GM23338 (cell line): ENCODE measurements around the gene KLK5. TPM values are rescaled to one million over a fixed set of nuclear protein-coding genes. Genes with fewer than 3 reads are reported as not detected.

Source experiments
- ATAC-seq: fragments of 200-7000 bp; cut with Tn5 transposase; 3 replicates; pipeline ENCODE4 v1.9.1; 2020
- DNase-seq: peaks from one replicate; pipeline ENCODE4 v3.0.0-alpha.2; 2015; ENCODE audit warnings: low spot score
- H2AFZ ChIP-seq: fragments of 200-600 bp; sonication (generic); 2 replicates; pipeline ENCODE4 v1.8.0; 2016; ENCODE audit warnings: antibody characterized with exemption, mild to moderate bottlenecking, moderate library complexity
- H3F3A ChIP-seq: fragments of 200-600 bp; sonication (generic); replicated peaks from 2 replicates; pipeline ENCODE4 v1.8.0; 2017; ENCODE audit warnings: antibody characterized with exemption, mixed run types, low read depth
- H3K27ac ChIP-seq: fragments of 200-600 bp; sonication (generic); 2 replicates; pipeline ENCODE4 v1.6.1; 2016; ENCODE audit warnings: low read depth
- H3K27me3 ChIP-seq: fragments of 200-600 bp; sonication (generic); 2 replicates; pipeline ENCODE4 v1.8.0; 2016; ENCODE audit warnings: mild to moderate bottlenecking, mixed run types, moderate library complexity; ENCODE audit not compliant: insufficient read depth
- H3K36me3 ChIP-seq: fragments of 200-600 bp; sonication (generic); 2 replicates; pipeline ENCODE4 v1.8.0; 2016; ENCODE audit warnings: mild to moderate bottlenecking; ENCODE audit not compliant: insufficient read depth
- H3K4me1 ChIP-seq: fragments of 200-600 bp; sonication (generic); 2 replicates; pipeline ENCODE4 v1.8.0; 2016; ENCODE audit warnings: mild to moderate bottlenecking, moderate library complexity; ENCODE audit not compliant: insufficient read depth
- H3K4me2 ChIP-seq: fragments of 200-600 bp; sonication (generic); 2 replicates; pipeline ENCODE4 v1.7.1; 2017; ENCODE audit warnings: mixed run types
- H3K4me3 ChIP-seq: fragments of 200-600 bp; sonication (generic); 2 replicates; pipeline ENCODE4 v1.6.1; 2016; ENCODE audit warnings: mixed run types
- H3K79me2 ChIP-seq: fragments of 200-600 bp; sonication (generic); replicated peaks from 2 replicates; pipeline ENCODE4 v1.8.0; 2017; ENCODE audit warnings: mild to moderate bottlenecking; ENCODE audit not compliant: insufficient read depth
- H3K9me2 ChIP-seq: fragments of 200-600 bp; sonication (generic); 2 replicates; pipeline ENCODE4 v1.8.0; 2017; ENCODE audit not compliant: insufficient read depth
- H4K20me1 ChIP-seq: fragments of 200-600 bp; sonication (generic); replicated peaks from 2 replicates; pipeline ENCODE4 v1.8.0; 2017; ENCODE audit warnings: mild to moderate bottlenecking; ENCODE audit not compliant: insufficient read depth
- H3K27ac Mint-ChIP-seq: 2 replicates; pipeline ENCODE4 v1.8.0; 2020; ENCODE audit warnings: inconsistent platforms, mild to moderate bottlenecking, moderate library complexity, mixed read lengths
- H3K27me3 Mint-ChIP-seq: 3 replicates; pipeline ENCODE4 v1.8.0; 2022; ENCODE audit warnings: low read depth, mild to moderate bottlenecking, moderate library complexity, mixed read lengths, inconsistent platforms; ENCODE audit not compliant: insufficient read depth, poor library complexity
- H3K36me3 Mint-ChIP-seq: 3 replicates; pipeline ENCODE4 v1.8.0; 2021; ENCODE audit warnings: low read depth, mild to moderate bottlenecking, inconsistent platforms, moderate library complexity, mixed read lengths
- H3K4me1 Mint-ChIP-seq: 3 replicates; pipeline ENCODE4 v1.8.0; 2020; ENCODE audit warnings: mild to moderate bottlenecking, inconsistent platforms, mixed read lengths
- H3K4me3 Mint-ChIP-seq: 3 replicates; pipeline ENCODE4 v1.8.0; 2021; ENCODE audit warnings: moderate library complexity, mild to moderate bottlenecking, inconsistent platforms, mixed read lengths
- H3K9me3 Mint-ChIP-seq: 3 replicates; pipeline ENCODE4 v1.8.0; 2020; ENCODE audit warnings: moderate library complexity, mild to moderate bottlenecking, inconsistent platforms, mixed read lengths
- ZNF331 ChIP-seq: fragments of 250-450 bp; sonication (Bioruptor Pico); IDR thresholded peaks from 2 replicates; pipeline ENCODE4 v1.5.0; 2020; ENCODE audit warnings: low read depth, mild to moderate bottlenecking, moderate library complexity
- polyA plus RNA-seq: library from polyadenylated mRNA; unstranded; fragments of >200 nt; fragmentation: Nextera tagmentation; extraction: Ambion mirVana; gene quantifications from 2 replicates; pipeline ENCODE4 v1.2.1, GENCODE V29; 2016
- total RNA-seq: library from RNA; depleted of rRNA; stranded (reverse); fragments of >200 nt; shearing (Covaris generic); gene quantifications from 2 replicates; pipeline ENCODE4 v1.2.3, GENCODE V29; 2014
- TF ChIP-seq, protein P1 (sequence below): IDR thresholded peaks from one replicate; pipeline ENCODE4 v1.6.1; 2018; ENCODE audit warnings: antibody characterized with exemption; ENCODE audit not compliant: unreplicated experiment
- TF ChIP-seq, protein P2 (sequence below), 2 experiments: fragments of 200-600 bp in 1 of 2; sonication (generic) in 1 of 2; conservative IDR thresholded peaks; 2 replicates each; pipeline versions ENCODE4 v1.5.1 to v1.6.1; 2016 to 2017; ENCODE audit warnings: antibody characterized with exemption in 2 of 2, low read depth in 2 of 2, mild to moderate bottlenecking in 2 of 2, moderate library complexity in 1 of 2

KLK5 gene
- total and polyA plus RNA-seq, 2 experiments from 2014 or later: 0.66 TPM; not detected in 1

DNA sequence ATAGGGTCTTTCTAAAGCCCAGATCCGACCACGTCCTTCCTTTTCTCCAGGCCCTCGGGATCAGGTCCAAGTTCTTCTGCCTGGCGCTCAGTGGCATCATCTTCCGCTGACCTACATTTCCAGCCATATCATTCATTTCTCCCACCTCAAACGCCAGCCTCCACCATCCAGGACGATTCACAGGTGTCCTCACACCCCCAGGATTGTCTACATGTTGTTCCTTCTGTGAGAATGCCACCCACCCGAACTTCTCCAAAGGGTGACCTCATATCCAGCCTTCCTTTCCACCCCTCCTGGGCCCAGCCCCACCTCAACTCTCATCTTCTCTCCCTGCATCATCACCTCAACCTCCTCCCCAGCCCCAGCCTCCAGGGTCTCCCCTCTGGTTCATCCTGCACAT is 4.7 kb upstream of the KLK5 start:
- peaks cover under 1% of the 10 kb centered on the region; the same call in 1 of the 2 replicates for H3K9me2 ChIP-seq
- Mint-ChIP-seq H3K4me3 (no peak overlapping the region), H3K36me3 (peaks cover 7% of the 10 kb centered on the region; the same call in 2 of the 3 replicates), H3K9me3 (peaks cover 35% of the 10 kb centered on the region), H3K27ac (no peak overlapping the region), H3K4me1 (peaks cover 6% of the 10 kb centered on the region), H3K27me3 (peaks cover 12% of the 10 kb centered on the region)
- TF ChIP-seq ZNF331 (CRISPR knock-in tag): no peak
- no peak overlapping the region for H3K4me2 ChIP-seq
- DNase-seq (no peak), ATAC-seq (no peak)
- H3K79me2 ChIP-seq: no peaks in the 10 kb centered on the region
- H3K4me3 ChIP-seq: no peak overlapping the region
- H4K20me1 ChIP-seq: no peaks in the 10 kb centered on the region
- H3F3A ChIP-seq: no peaks in the 10 kb centered on the region
- H3K4me1 ChIP-seq: peaks cover 9% of the 10 kb centered on the region; the same call in 1 of the 2 replicates
- H2AFZ ChIP-seq: no peak overlapping the region
- H3K36me3 ChIP-seq: no peaks in the 10 kb centered on the region
- H3K27ac ChIP-seq: no peak overlapping the region
- no peaks in the 10 kb centered on the region for H3K27me3 ChIP-seq

DNA sequence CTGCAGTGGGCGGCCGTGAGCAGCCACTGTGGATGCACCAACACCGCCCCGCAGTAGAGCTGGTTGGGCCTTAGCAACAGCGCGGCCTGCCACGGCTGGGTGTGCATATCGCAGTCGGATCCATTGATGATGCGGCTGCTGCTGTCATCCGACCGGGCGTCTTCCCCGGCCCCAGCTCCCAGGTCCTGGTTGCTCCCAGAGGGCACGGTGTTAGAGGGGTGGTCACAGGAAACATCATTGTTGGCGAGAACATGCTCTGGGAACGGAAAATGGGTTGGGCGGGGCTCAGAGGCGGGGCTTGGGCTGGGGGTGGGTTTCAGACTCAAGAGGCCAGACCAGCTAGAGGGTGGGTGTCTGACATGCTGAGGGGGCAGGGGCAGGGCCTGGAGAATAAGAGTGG is 3.0 kb downstream of the KLK5 start:
- H3K4me2 ChIP-seq: no peak overlapping the region
- DNase-seq: peak; percentile 27

More for the DNA sequence above, 3.0 kb downstream of the KLK5 start:
- Histone ChIP-seq H3K27ac (no peak overlapping the region), H3K9me2 (no peaks in the 10 kb centered on the region), H3K4me1 (peaks cover 9% of the 10 kb centered on the region; the same call in 1 of the 2 replicates), H4K20me1 (no peaks in the 10 kb centered on the region), H2AFZ (no peak overlapping the region), H3K27me3 (no peaks in the 10 kb centered on the region), H3K36me3 (no peaks in the 10 kb centered on the region), H3K79me2 (no peaks in the 10 kb centered on the region), H3F3A (no peaks in the 10 kb centered on the region), H3K4me3 (no peak overlapping the region)
- peaks cover 8% of the 10 kb centered on the region for H3K4me1 Mint-ChIP-seq
- no peaks in the 10 kb centered on the region; the same call in 2 of the 3 replicates for H3K36me3 Mint-ChIP-seq
- no peak for ATAC-seq
- H3K4me3 Mint-ChIP-seq: no peak overlapping the region
- H3K27ac Mint-ChIP-seq: no peak overlapping the region
- peaks cover 13% of the 10 kb centered on the region for H3K9me3 Mint-ChIP-seq
- TF ChIP-seq, protein P1, sequence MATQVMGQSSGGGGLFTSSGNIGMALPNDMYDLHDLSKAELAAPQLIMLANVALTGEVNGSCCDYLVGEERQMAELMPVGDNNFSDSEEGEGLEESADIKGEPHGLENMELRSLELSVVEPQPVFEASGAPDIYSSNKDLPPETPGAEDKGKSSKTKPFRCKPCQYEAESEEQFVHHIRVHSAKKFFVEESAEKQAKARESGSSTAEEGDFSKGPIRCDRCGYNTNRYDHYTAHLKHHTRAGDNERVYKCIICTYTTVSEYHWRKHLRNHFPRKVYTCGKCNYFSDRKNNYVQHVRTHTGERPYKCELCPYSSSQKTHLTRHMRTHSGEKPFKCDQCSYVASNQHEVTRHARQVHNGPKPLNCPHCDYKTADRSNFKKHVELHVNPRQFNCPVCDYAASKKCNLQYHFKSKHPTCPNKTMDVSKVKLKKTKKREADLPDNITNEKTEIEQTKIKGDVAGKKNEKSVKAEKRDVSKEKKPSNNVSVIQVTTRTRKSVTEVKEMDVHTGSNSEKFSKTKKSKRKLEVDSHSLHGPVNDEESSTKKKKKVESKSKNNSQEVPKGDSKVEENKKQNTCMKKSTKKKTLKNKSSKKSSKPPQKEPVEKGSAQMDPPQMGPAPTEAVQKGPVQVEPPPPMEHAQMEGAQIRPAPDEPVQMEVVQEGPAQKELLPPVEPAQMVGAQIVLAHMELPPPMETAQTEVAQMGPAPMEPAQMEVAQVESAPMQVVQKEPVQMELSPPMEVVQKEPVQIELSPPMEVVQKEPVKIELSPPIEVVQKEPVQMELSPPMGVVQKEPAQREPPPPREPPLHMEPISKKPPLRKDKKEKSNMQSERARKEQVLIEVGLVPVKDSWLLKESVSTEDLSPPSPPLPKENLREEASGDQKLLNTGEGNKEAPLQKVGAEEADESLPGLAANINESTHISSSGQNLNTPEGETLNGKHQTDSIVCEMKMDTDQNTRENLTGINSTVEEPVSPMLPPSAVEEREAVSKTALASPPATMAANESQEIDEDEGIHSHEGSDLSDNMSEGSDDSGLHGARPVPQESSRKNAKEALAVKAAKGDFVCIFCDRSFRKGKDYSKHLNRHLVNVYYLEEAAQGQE: no peak
- TF ChIP-seq, protein P2, sequence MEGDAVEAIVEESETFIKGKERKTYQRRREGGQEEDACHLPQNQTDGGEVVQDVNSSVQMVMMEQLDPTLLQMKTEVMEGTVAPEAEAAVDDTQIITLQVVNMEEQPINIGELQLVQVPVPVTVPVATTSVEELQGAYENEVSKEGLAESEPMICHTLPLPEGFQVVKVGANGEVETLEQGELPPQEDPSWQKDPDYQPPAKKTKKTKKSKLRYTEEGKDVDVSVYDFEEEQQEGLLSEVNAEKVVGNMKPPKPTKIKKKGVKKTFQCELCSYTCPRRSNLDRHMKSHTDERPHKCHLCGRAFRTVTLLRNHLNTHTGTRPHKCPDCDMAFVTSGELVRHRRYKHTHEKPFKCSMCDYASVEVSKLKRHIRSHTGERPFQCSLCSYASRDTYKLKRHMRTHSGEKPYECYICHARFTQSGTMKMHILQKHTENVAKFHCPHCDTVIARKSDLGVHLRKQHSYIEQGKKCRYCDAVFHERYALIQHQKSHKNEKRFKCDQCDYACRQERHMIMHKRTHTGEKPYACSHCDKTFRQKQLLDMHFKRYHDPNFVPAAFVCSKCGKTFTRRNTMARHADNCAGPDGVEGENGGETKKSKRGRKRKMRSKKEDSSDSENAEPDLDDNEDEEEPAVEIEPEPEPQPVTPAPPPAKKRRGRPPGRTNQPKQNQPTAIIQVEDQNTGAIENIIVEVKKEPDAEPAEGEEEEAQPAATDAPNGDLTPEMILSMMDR (conservative IDR thresholded peaks at IDR 0.05; ENCODE audit: low read depth in 2 of 2): peak in 1 of 2 experiments; percentile 33; a peak in 2 of 4 replicates
- peaks cover 8% of the 10 kb centered on the region for H3K27me3 Mint-ChIP-seq
